ENCODE measurements around the gene MYCBP. TPM values are rescaled to one million over a fixed set of nuclear protein-coding genes. Genes with fewer than 3 reads are reported as not detected.

Gene MYCBP
- total RNA-seq, 1 experiment from 2014 or later: 33.1 TPM

GRCh38 chr1:38899560-38899959 is 26.4 kb upstream of the MYCBP start:
- H2BK12ac ChIP-seq (ENCODE audit: insufficient read length, low read depth, low read length): no peak overlapping the region
- H4K5ac ChIP-seq (ENCODE audit: insufficient read length, low read depth, low read length): no peak overlapping the region
- no peak overlapping the region for H3K4me2 ChIP-seq (ENCODE audit: insufficient read depth, insufficient read length, low read length)
- H3K23me2 ChIP-seq (ENCODE audit: insufficient read length, low read depth, low read length, poor library complexity, severe bottlenecking): no peaks in the 10 kb centered on the region
- H3K27me3 ChIP-seq (ENCODE audit: insufficient read depth, low read length): no peaks in the 10 kb centered on the region
- H3K56ac ChIP-seq (ENCODE audit: insufficient read length, low read depth, low read length): no peak overlapping the region
- H2BK15ac ChIP-seq (ENCODE audit: low read depth, low read length): no peak overlapping the region
- no peak overlapping the region for H3K27ac ChIP-seq (ENCODE audit: insufficient read length, low read depth, low read length)
- no peaks in the 10 kb centered on the region for H3K79me1 ChIP-seq (ENCODE audit: insufficient read depth, low read depth, low read length, poor library complexity, severe bottlenecking)
- no peak overlapping the region for H4K8ac ChIP-seq (replicated peaks; ENCODE audit: insufficient read length, low read depth, low read length)
- no peak overlapping the region for H3K23ac ChIP-seq (ENCODE audit: insufficient read length, low read depth, low read length)
- peak overlapping the region in 1 of 3 experiments; percentile 84; a peak in 1 of 7 replicates for H3K27ac Mint-ChIP-seq
- H2BK120ac ChIP-seq (ENCODE audit: low read depth, low read length, poor library complexity, severe bottlenecking): no peak overlapping the region
- H4K20me1 ChIP-seq (ENCODE audit: control insufficient read depth, insufficient read depth, insufficient read length): no peaks in the 10 kb centered on the region
- no peak overlapping the region for H4K91ac ChIP-seq (ENCODE audit: insufficient read length, low read depth, low read length)
- H3K4me1 Mint-ChIP-seq: no peaks in the 10 kb centered on the region
- no peaks in the 10 kb centered on the region for H3K4me1 ChIP-seq (ENCODE audit: insufficient read depth, low read length)
- H2AK5ac ChIP-seq (ENCODE audit: insufficient read length, low read length): no peak overlapping the region
- H3K36me3 Mint-ChIP-seq (ENCODE audit: insufficient read depth in 1 of 3, low read depth in 3 of 3): no peaks in the 10 kb centered on the region
- no peaks in the 10 kb centered on the region for H3K27me3 Mint-ChIP-seq (ENCODE audit: low read depth)
- no peak overlapping the region for H3K9ac ChIP-seq (ENCODE audit: extremely low read depth, insufficient read length, low read length)
- no peak overlapping the region for H3K18ac ChIP-seq (ENCODE audit: insufficient read length, low read depth, low read length)
- no peaks in the 10 kb centered on the region for H3K79me2 ChIP-seq (ENCODE audit: insufficient read depth, low read length)
- no peaks in the 10 kb centered on the region for H3K9me3 ChIP-seq (ENCODE audit: control insufficient read depth, low read depth, low read length)
- no peak overlapping the region for H3K4ac ChIP-seq (ENCODE audit: low read depth, low read length)
- H3K4me3 Mint-ChIP-seq: no peak overlapping the region
- no peak overlapping the region for H3K14ac ChIP-seq (ENCODE audit: insufficient read depth, low read length)
- H3K9me3 Mint-ChIP-seq: no peaks in the 10 kb centered on the region
- TF ChIP-seq CTCF (conservative IDR thresholded peaks at IDR 0.05): no peak
- H2AFZ ChIP-seq (ENCODE audit: low read length): no peak overlapping the region
- DNase-seq: no peak
- WGBS (ENCODE audit: extremely low coverage, insufficient read length, low lambda C conversion rate): no CpG with 5 or more reads among the region's 4 CpGs
- no peak overlapping the region for H3T11ph ChIP-seq (ENCODE audit: low read length)
- no peak overlapping the region for H2BK5ac ChIP-seq (ENCODE audit: insufficient read length, low read length)
- no peak overlapping the region for H2BK20ac ChIP-seq (ENCODE audit: low read depth, low read length, poor library complexity, severe bottlenecking)
